ENCODE results near the gene NKX2-4.

NKX2-4 gene

DNA sequence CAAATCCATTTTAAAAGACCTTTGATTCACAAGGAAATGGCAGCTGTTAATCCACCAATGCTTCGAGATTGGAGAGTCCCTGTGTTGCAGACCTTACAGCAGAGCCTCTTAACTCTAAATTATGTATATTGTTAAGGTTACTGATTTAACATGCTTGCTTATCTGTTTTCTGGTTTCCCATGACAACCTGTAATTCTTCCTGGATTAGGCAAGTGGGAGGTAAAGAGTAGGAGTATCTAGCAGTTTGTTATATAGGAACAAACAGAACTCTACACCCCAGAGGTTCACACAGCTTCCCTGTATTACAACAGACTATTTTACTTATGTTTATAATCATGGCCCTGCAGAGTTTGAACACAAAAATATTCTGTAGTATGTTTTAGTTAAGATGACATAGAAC is 39.5 kb downstream of the NKX2-4 start:
- DNase-seq, result no peak

DNA sequence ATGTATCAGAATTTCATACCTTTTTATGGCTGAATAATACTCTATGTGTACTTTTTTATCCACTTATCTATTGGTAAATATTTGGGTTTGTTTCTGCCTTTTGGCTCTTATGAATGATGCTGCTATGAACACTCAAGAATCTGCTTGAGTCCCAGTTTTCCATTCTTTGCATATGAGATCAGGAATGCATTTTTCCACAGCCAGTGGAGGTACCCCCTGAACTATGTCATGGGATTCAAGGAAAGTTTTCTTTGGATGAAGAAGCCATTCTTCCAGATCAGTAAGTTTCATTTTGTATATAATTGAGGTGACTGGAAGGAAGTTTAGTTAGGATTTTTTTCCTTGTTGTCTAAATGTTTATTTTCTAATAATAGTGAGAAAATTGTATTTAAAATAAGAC is 40.9 kb downstream of the NKX2-4 start:
- no peak for DNase-seq

DNA sequence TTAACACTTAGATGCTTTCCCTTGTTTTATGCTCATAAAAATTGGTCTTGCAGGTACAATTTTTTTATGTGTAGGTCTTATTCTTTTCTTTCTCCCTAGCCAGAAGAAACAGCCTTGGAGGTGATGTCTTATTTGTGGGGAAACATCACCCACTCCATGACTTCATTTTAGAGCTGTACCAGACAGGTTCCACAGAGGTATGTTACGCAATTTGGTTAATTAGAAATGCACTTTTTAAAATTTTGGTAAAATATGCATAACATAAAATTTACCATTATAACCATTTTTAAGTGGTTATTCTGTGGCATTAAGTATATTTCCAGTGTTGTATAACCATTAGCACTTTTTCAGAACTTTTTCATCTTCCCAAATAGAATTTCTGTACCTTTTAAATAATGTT is 41.3 kb downstream of the NKX2-4 start:
- no peak for DNase-seq

DNA sequence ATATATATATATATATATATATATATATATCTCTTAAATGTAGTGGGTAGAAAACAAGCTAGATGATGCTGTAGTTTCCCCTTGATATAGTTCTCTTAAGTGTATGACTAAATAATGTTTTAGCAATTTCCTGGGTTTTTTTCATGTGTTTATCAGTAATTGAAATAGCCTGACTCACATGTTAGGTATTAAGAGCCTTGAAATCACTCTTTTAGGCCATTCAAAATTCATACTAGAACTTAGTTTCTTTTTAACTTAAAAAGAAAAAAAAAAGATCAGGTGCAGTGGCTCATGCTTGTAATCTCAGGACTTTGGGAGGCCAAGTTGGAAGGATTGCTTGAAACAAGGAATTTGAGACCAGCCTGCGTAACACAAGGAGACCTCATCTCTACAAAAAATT is 44.1 kb downstream of the NKX2-4 start:
- no peak for DNase-seq

DNA sequence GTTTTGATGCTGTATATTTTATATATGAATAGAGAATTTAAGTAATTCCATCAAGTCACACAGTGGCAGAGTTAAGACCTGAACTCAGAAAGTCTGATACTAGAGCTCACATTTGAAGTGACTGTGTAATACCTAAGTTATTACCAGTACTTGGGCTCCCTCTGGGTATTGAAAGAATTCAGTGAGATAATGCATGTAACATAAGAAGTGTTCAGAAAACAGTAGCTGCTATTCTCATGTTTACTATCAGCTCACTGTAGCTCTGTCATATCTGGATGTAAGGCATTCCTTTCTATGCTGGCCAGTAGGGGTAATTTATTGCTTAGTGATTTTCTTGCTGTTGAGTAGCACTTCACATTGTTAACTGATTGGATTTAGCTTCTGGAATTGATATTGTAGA is 44.6 kb downstream of the NKX2-4 start:
- DNase-seq, result no peak
